WTC11 (cell line): ENCODE data around the gene M1AP. TPM values are rescaled to one million over a fixed set of nuclear protein-coding genes. Genes with fewer than 3 reads are reported as not detected.

ENCODE experiments used
- ATAC-seq: fragments of 200-7000 bp; cut with Tn5 transposase; 2 replicates; pipeline ENCODE4 v1.10.0; 2021; ENCODE audit warnings: mild to moderate bottlenecking, moderate library complexity
- CTCF ChIA-PET: fragments of 300-600 bp; sonication (Branson Sonifier 250); formaldehyde crosslinking; loops from one replicate; lab custom pipeline; 2021; ENCODE audit warnings: antibody characterized with exemption; lab: Charles Lee
- POLR2A ChIA-PET: fragments of 350-600 bp; sonication (Branson Sonifier 250); formaldehyde crosslinking; loops from one replicate; lab custom pipeline; 2021; ENCODE audit warnings: antibody characterized with exemption; lab: Charles Lee
- DNase-seq: peaks from one replicate; pipeline ENCODE4 v3.0.0; 2021; ENCODE audit warnings: low spot score
- H3K27ac Mint-ChIP-seq: 2 replicates; pipeline ENCODE4 v1.8.0; 2021; ENCODE audit warnings: mixed read lengths
- H3K27me3 Mint-ChIP-seq: 2 replicates; pipeline ENCODE4 v1.8.0; 2021; ENCODE audit warnings: low read depth, mild to moderate bottlenecking, moderate library complexity, mixed read lengths
- H3K36me3 Mint-ChIP-seq: 2 replicates; pipeline ENCODE4 v1.8.0; 2021; ENCODE audit warnings: mixed read lengths
- H3K4me1 Mint-ChIP-seq: 2 replicates; pipeline ENCODE4 v1.8.0; 2022; ENCODE audit warnings: mixed read lengths
- H3K4me3 Mint-ChIP-seq: 2 replicates; pipeline ENCODE4 v1.8.0; 2021; ENCODE audit warnings: mild to moderate bottlenecking, moderate library complexity, mixed read lengths
- H3K9me3 Mint-ChIP-seq: 2 replicates; pipeline ENCODE4 v1.8.0; 2021; ENCODE audit warnings: mixed read lengths
- AR ChIP-seq: fragments of 250-450 bp; sonication (Bioruptor Pico); IDR thresholded peaks from 2 replicates; pipeline ENCODE4 v1.9.0; 2021; ENCODE audit warnings: mild to moderate bottlenecking
- ATF2 ChIP-seq: sonication (generic); formaldehyde crosslinking; IDR thresholded peaks from 2 replicates; pipeline ENCODE4 v1.8.1; 2022; ENCODE audit warnings: low read depth, missing genetic modification reagents, borderline replicate concordance
- CDX4 ChIP-seq: fragments of 250-450 bp; sonication (Bioruptor Pico); IDR thresholded peaks from 2 replicates; pipeline ENCODE4 v1.9.0; 2021; ENCODE audit warnings: moderate library complexity, mild to moderate bottlenecking, inconsistent platforms, borderline replicate concordance
- SMAD3 ChIP-seq: sonication (generic); formaldehyde crosslinking; IDR thresholded peaks from 2 replicates; pipeline ENCODE4 v1.8.0; 2022; ENCODE audit warnings: missing genetic modification reagents, mild to moderate bottlenecking, borderline replicate concordance
- SOX15 ChIP-seq: fragments of 250-450 bp; sonication (Bioruptor Pico); IDR thresholded peaks from 2 replicates; pipeline ENCODE4 v1.9.0; 2021; ENCODE audit warnings: mild to moderate bottlenecking
- ZBTB21 ChIP-seq: sonication (generic); formaldehyde crosslinking; IDR thresholded peaks from 2 replicates; pipeline ENCODE4 v1.8.1; 2023; ENCODE audit warnings: mild to moderate bottlenecking, missing genetic modification reagents, borderline replicate concordance
- ZNF121 ChIP-seq: sonication (generic); formaldehyde crosslinking; IDR thresholded peaks from 2 replicates; pipeline ENCODE4 v1.8.0; 2023; ENCODE audit warnings: missing genetic modification reagents
- ZNF423 ChIP-seq: fragments of 250-450 bp; sonication (Bioruptor Pico); IDR thresholded peaks from 2 replicates; pipeline ENCODE4 v2.1.2; 2022; ENCODE audit warnings: mild to moderate bottlenecking, moderate library complexity
- ZNF532 ChIP-seq: fragments of 250-450 bp; sonication (Bioruptor Pico); IDR thresholded peaks from 2 replicates; pipeline ENCODE4 v1.9.0; 2021; ENCODE audit warnings: mild to moderate bottlenecking, borderline replicate concordance
- ZSCAN18 ChIP-seq: fragments of 250-450 bp; sonication (Bioruptor Pico); IDR thresholded peaks from 2 replicates; pipeline ENCODE4 v2.1.2; 2022; ENCODE audit warnings: mild to moderate bottlenecking, moderate library complexity
- total RNA-seq: library from RNA; stranded (reverse); gene quantifications from 3 replicates; pipeline ENCODE4 v1.2.3, GENCODE V29; 2021

M1AP gene
- total RNA-seq, 1 experiment from 2014 or later: 5.9 TPM

- Mint-ChIP-seq H3K4me3 (no peak overlapping the region), H3K27ac (no peak overlapping the region), H3K9me3 (no peaks in the 10 kb centered on the region), H3K27me3 (peaks cover 91% of the 10 kb centered on the region), H3K36me3 (peaks cover 11% of the 10 kb centered on the region), H3K4me1 (peaks cover 27% of the 10 kb centered on the region)
- ATAC-seq (no peak), DNase-seq (no peak)
- TF ChIP-seq ZSCAN18 (CRISPR knock-in tag) (no peak), CDX4 (CRISPR knock-in tag) (no peak), ZBTB21 (CRISPR knock-in tag) (no peak), ATF2 (CRISPR knock-in tag) (no peak), SMAD3 (CRISPR knock-in tag) (no peak)
- ChIA-PET CTCF (interaction anchor here (0.6 to 1.2 kb wide), 5 partner anchors 9 to 371 kb away, joined by 3 to 6 read pairs (median 4); partner anchors contain the start of genes CCDC142 and TTC31), POLR2A (no interaction called here)
Measured at GRCh38 chr2:74510272-74510671, 137.9 kb downstream of the M1AP start.

- DNase-seq (peak; percentile 45), ATAC-seq (peak; percentile 38)
- TF ChIP-seq AR (CRISPR knock-in tag) (no peak), SOX15 (CRISPR knock-in tag) (no peak), ZNF121 (CRISPR knock-in tag) (no peak), ZNF423 (CRISPR knock-in tag) (no peak), ZNF532 (CRISPR knock-in tag) (no peak)
- Mint-ChIP-seq H3K4me3 (peak overlapping the region; percentile 99), H3K36me3 (peaks cover 22% of the 10 kb centered on the region), H3K27me3 (peaks cover 92% of the 10 kb centered on the region), H3K9me3 (no peaks in the 10 kb centered on the region), H3K27ac (peak overlapping the region; percentile 87), H3K4me1 (peaks cover 28% of the 10 kb centered on the region)
- POLR2A ChIA-PET: interaction anchor here (1.0 to 1.4 kb wide), 3 partner anchors 8 to 50 kb away, joined by 3 to 8 read pairs (median 3); partner anchors contain the start of gene WBP1
- CTCF ChIA-PET: interaction anchor here (1.0 to 3.0 kb wide), 6 partner anchors 8 to 79 kb away, joined by 3 to 13 read pairs (median 5); partner anchors contain the start of genes CCDC142, TTC31 and WBP1
Measured at GRCh38 chr2:74507926-74508520, 140.1 kb downstream of the M1AP start.

Other genes with a start within 250 kb of the M1AP start
- 2.9 to 3.6 TPM (median 3.3 TPM) in 3 replicates for gene C2orf81, start 226.7 kb downstream of the M1AP start, total RNA-seq
- gene WDR54, start 226.6 kb downstream of the M1AP start, total RNA-seq: 55.2 to 95.7 TPM (median 89.3 TPM) in 3 replicates
- gene RTKN, start 206.4 kb downstream of the M1AP start, total RNA-seq: 66.6 to 80.1 TPM (median 67.7 TPM) in 3 replicates
- 15.8 to 20.2 TPM (median 17.3 TPM) in 3 replicates for gene INO80B, start 193.2 kb downstream of the M1AP start, total RNA-seq
- 66.0 to 86.6 TPM (median 86.0 TPM) in 3 replicates for gene WBP1, start 189.9 kb downstream of the M1AP start, total RNA-seq
- gene MOGS, start 182.9 kb downstream of the M1AP start, total RNA-seq: 63.3 to 73.7 TPM (median 67.6 TPM) in 3 replicates
- 52.1 to 62.6 TPM (median 55.0 TPM) in 3 replicates for gene MRPL53, start 175.7 kb downstream of the M1AP start, total RNA-seq
- gene CCDC142, start 165.3 kb downstream of the M1AP start, total RNA-seq: 10.0 to 14.0 TPM (median 10.4 TPM) in 3 replicates
- gene TTC31, start 165.2 kb downstream of the M1AP start, total RNA-seq: 32.6 to 38.3 TPM (median 36.2 TPM) in 3 replicates
- 1.0 to 1.8 TPM (median 1.8 TPM) in 3 replicates for gene LBX2, start 148.7 kb downstream of the M1AP start, total RNA-seq
- 13.7 to 15.7 TPM (median 15.4 TPM) in 3 replicates for gene PCGF1, start 140.6 kb downstream of the M1AP start, total RNA-seq
- 0.18 to 0.39 TPM (median 0.26 TPM) in 3 replicates for gene TLX2, start 133.9 kb downstream of the M1AP start, total RNA-seq
- gene DQX1, start 122.1 kb downstream of the M1AP start, total RNA-seq: 1.2 to 1.9 TPM (median 1.3 TPM) in 3 replicates
- gene AUP1, start 118.6 kb downstream of the M1AP start, total RNA-seq: 78.1 to 84.9 TPM (median 80.9 TPM) in 3 replicates
- 25.6 to 30.0 TPM (median 26.8 TPM) in 3 replicates for gene HTRA2, start 118.4 kb downstream of the M1AP start, total RNA-seq
- 21.1 to 27.2 TPM (median 23.9 TPM) in 3 replicates for gene LOXL3, start 94.4 kb downstream of the M1AP start, total RNA-seq
- gene DOK1, start 93.6 kb downstream of the M1AP start, total RNA-seq: 15.3 to 16.9 TPM (median 15.9 TPM) in 3 replicates
- 5.7 to 7.4 TPM (median 6.3 TPM) in 3 replicates for gene SEMA4F, start 5.9 kb upstream of the M1AP start, total RNA-seq
- 61.6 to 74.5 TPM (median 73.9 TPM) in 3 replicates for gene HK2, start 185.8 kb upstream of the M1AP start, total RNA-seq